ENCODE measurements around the gene KLHL12. TPM values are rescaled to one million over a fixed set of nuclear protein-coding genes. Genes with fewer than 3 reads are reported as not detected.

The KLHL12 gene
- total RNA-seq, 4 donors from 2014 or later, result 12.4 to 25.2 (median 20.8) TPM

- ATAC-seq (ENCODE audit: low FRiP score) (no peak), DNase-seq (ENCODE audit: low spot score) (no peak)
- TF ChIP-seq CTCF (IDR thresholded peaks at IDR 0.05), result no peak
Measured at GRCh38 chr1:202844935-202845334, 82.1 kb downstream of the KLHL12 start.

- ATAC-seq (ENCODE audit: low FRiP score), result no peak
Measured at GRCh38 chr1:202844259-202844658, 82.8 kb downstream of the KLHL12 start.

GRCh38 chr1:202843081-202843480 lies 84.0 kb downstream of the KLHL12 start:
- ATAC-seq (ENCODE audit: low FRiP score) (no peak), DNase-seq (ENCODE audit: low spot score) (no peak)
- no peak for TF ChIP-seq CTCF (IDR thresholded peaks at IDR 0.05)

More at GRCh38 chr1:202844259-202844658, 82.8 kb downstream of the KLHL12 start:
- DNase-seq (ENCODE audit: low spot score), result no peak
- TF ChIP-seq CTCF (IDR thresholded peaks at IDR 0.05), result no peak

Small RNA genes lying within 50 kb of the gene (small RNA-seq; reads per million reads assigned to genes)
- not detected for gene RF00019

Other genes starting within 250 kb of the KLHL12 start
- gene SYT2, start 216.8 kb downstream of the KLHL12 start, total RNA-seq, result under 1 TPM in 1 of 4 donors, not detected in 3; 0.12 TPM
- 10 to 100 TPM; 40.8 to 69.7 (median 45.7) TPM for gene KDM5B, start 118.8 kb downstream of the KLHL12 start, total RNA-seq
- gene PCAT6, start 116.3 kb downstream of the KLHL12 start, total RNA-seq, result not detected
- gene RABIF, start 38.1 kb downstream of the KLHL12 start, total RNA-seq, result 1 to 10 TPM; 4.6 to 7.4 (median 5.3) TPM
- 100 to 1,000 TPM in 1 of 4 donors, 10 to 100 TPM in 3; 79.0 to 117 (median 94.2) TPM for gene ADIPOR1, start 31.1 kb upstream of the KLHL12 start, total RNA-seq
- gene CYB5R1, start 40.0 kb upstream of the KLHL12 start, total RNA-seq, result 10 to 100 TPM; 34.3 to 57.4 (median 41.6) TPM
- 10 to 100 TPM; 69.2 to 75.8 (median 72.8) TPM for gene TMEM183A, start 80.1 kb upstream of the KLHL12 start, total RNA-seq
- gene PPFIA4, start 99.3 kb upstream of the KLHL12 start, total RNA-seq, result 1 to 10 TPM in 2 of 4 donors, under 1 TPM in 1, not detected in 1; 0.72 to 1.4 (median 1.2) TPM
- not detected for gene MYOG, start 158.8 kb upstream of the KLHL12 start, total RNA-seq
- 1 to 10 TPM; 1.4 to 4.3 (median 2.6) TPM for gene ADORA1, start 200.5 kb upstream of the KLHL12 start, total RNA-seq
- under 1 TPM in 1 of 4 donors, not detected in 3; 0.37 TPM for gene MYBPH, start 248.6 kb upstream of the KLHL12 start, total RNA-seq

All from omental fat pad (tissue), 4 donors.